ENCODE results near the gene DIS3.

GRCh38 chr13:72754111-72754510 lies 27.6 kb downstream of the DIS3 start:
- TF ChIP-seq RFX5 (IDR thresholded peaks at IDR 0.05; ENCODE audit: low read depth, low read length) (no peak), POLR2A (IDR thresholded peaks at IDR 0.05; ENCODE audit: insufficient read depth in 1 of 2, low read depth in 2 of 2, low read length in 2 of 2) (no peak), ZNF276 (CRISPR knock-in tag; IDR thresholded peaks at IDR 0.05; ENCODE audit: low read depth) (no peak), ELF1 (CRISPR knock-in tag; IDR thresholded peaks at IDR 0.05) (no peak), NFYB (CRISPR knock-in tag; IDR thresholded peaks at IDR 0.05) (no peak), POLR2AphosphoS5 (IDR thresholded peaks at IDR 0.05; ENCODE audit: low read depth, low read length) (no peak), RARG (CRISPR knock-in tag; IDR thresholded peaks at IDR 0.05; ENCODE audit: low read depth) (no peak), EZH2 (conservative IDR thresholded peaks at IDR 0.05; ENCODE audit: low read depth, low read length) (no peak), CREB3 (CRISPR knock-in tag; IDR thresholded peaks at IDR 0.05) (no peak), SNAPC4 (CRISPR knock-in tag; IDR thresholded peaks at IDR 0.05) (no peak), FOXM1 (CRISPR knock-in tag; IDR thresholded peaks at IDR 0.05) (no peak)

Measured in HepG2 (cell line).